ENCODE results near the gene USP3. TPM values are rescaled to one million over a fixed set of nuclear protein-coding genes. Genes with fewer than 3 reads are reported as not detected.

USP3 gene
- total and polyA plus RNA-seq, 4 donors, result 8.5 to 25.4 (median 14.8) TPM

GRCh38 chr15:63560741-63561448 is 56.5 kb downstream of the USP3 start:
- Histone ChIP-seq H3K4me3 (ENCODE audit: low read depth in 1 of 3, low read length in 3 of 3) (no peak overlapping the region), H3K9me3 (ENCODE audit: control insufficient read depth in 4 of 4, low read length in 3 of 4) (no peaks in the 10 kb centered on the region), H3K27ac (ENCODE audit: low read depth in 1 of 2, low read length in 2 of 2) (no peak overlapping the region), H3K36me3 (ENCODE audit: control insufficient read depth in 4 of 4, insufficient read depth in 3 of 4, low read depth in 1 of 4, low read length in 3 of 4) (peaks cover 6 to 38% (median 32%) of the 10 kb centered on the region in 4 donors), H3K9ac (ENCODE audit: low read depth in 1 of 2, low read length in 2 of 2) (no peak overlapping the region), H3K4me1 (ENCODE audit: control insufficient read depth in 4 of 4, insufficient read depth in 4 of 4, low read length in 3 of 4) (no peaks in the 10 kb centered on the region), H3K27me3 (ENCODE audit: control insufficient read depth in 4 of 4, insufficient read depth in 4 of 4, low read length in 3 of 4) (no peaks in the 10 kb centered on the region)
- TF ChIP-seq RXRA (IDR thresholded peaks at IDR 0.05) (no peak), ATF3 (IDR thresholded peaks at IDR 0.05) (no peak), HNF4A (conservative IDR thresholded peaks at IDR 0.05) (no peak), YY1 (IDR thresholded peaks at IDR 0.05) (no peak), CTCF (IDR thresholded peaks at IDR 0.05; ENCODE audit: low read depth, low read length, missing input control) (no peak), TAF1 (conservative IDR thresholded peaks at IDR 0.05) (no peak), ZBTB33 (IDR thresholded peaks at IDR 0.05) (no peak), FOXA1 (IDR thresholded peaks at IDR 0.05) (no peak), SP1 (IDR thresholded peaks at IDR 0.05) (no peak), JUND (IDR thresholded peaks at IDR 0.05) (no peak), RAD21 (IDR thresholded peaks at IDR 0.05) (no peak), GABPA (IDR thresholded peaks at IDR 0.05 in 1 of 2, conservative IDR thresholded peaks at IDR 0.05 in 1 of 2) (no peak)
- 85% methylated on average over 6 of the region's 6 CpGs for WGBS
- no peak for DNase-seq (ENCODE audit: low spot score)

GRCh38 chr15:63564093-63564492 is 59.7 kb downstream of the USP3 start:
- no peaks in the 10 kb centered on the region for H3K27me3 ChIP-seq (ENCODE audit: control insufficient read depth in 4 of 4, insufficient read depth in 4 of 4, low read length in 3 of 4)
- DNase-seq (ENCODE audit: low spot score), result no peak
- H3K36me3 ChIP-seq (ENCODE audit: control insufficient read depth in 4 of 4, insufficient read depth in 3 of 4, low read depth in 1 of 4, low read length in 3 of 4), result peaks cover 6 to 33% (median 26%) of the 10 kb centered on the region in 4 donors
- H3K4me3 ChIP-seq (ENCODE audit: low read depth in 1 of 3, low read length in 3 of 3), result no peak overlapping the region
- no peak overlapping the region for H3K27ac ChIP-seq (ENCODE audit: low read depth in 1 of 2, low read length in 2 of 2)
- no peak overlapping the region for H3K9ac ChIP-seq (ENCODE audit: low read depth in 1 of 2, low read length in 2 of 2)
- H3K9me3 ChIP-seq (ENCODE audit: control insufficient read depth in 4 of 4, low read length in 3 of 4), result no peaks in the 10 kb centered on the region
- no peak for TF ChIP-seq CTCF (IDR thresholded peaks at IDR 0.05; ENCODE audit: low read depth, low read length, missing input control)
- WGBS, result 37% methylated on average over 3 of the region's 3 CpGs
- H3K4me1 ChIP-seq (ENCODE audit: control insufficient read depth in 4 of 4, insufficient read depth in 4 of 4, low read length in 3 of 4), result no peaks in the 10 kb centered on the region

All from liver (tissue), 9 donors.